Bronchial epithelial cell (primary cell): ENCODE data around the gene ME2. TPM values are rescaled to one million over a fixed set of nuclear protein-coding genes. Genes with fewer than 3 reads are reported as not detected.
"Not testable (repeated sequence)": the region's sequence is repeated elsewhere in the genome, so short reads cannot be mapped to it uniquely, and the experiment has no call there.

Experiments
- DNase-seq: peaks from one replicate; pipeline ENCODE4 v3.0.0-alpha.2; 2010; ENCODE audit warnings: low read depth
- FAIRE-seq: peaks from 2 replicates; lab custom pipeline; 2011; peaks lifted over from hg19 to GRCh38; lab: Jason Lieb, UNC
- H3K27me3 ChIP-seq: 2 replicates; pipeline ENCODE4 v1.5.1; 2011; ENCODE audit warnings: low read length; ENCODE audit not compliant: control insufficient read depth, insufficient read depth
- H3K36me3 ChIP-seq: 2 replicates; pipeline ENCODE4 v1.5.1; 2011; ENCODE audit warnings: low read length; ENCODE audit not compliant: control insufficient read depth, insufficient read depth
- H3K4me3 ChIP-seq: 2 replicates; pipeline ENCODE4 v1.5.1; 2011; ENCODE audit warnings: mild to moderate bottlenecking, low read depth, low read length, control low read depth
- total RNA-seq: library from RNA; depleted of rRNA; stranded (reverse); fragments of >200 nt; gene quantifications from 2 replicates; pipeline ENCODE4 v1.2.1, GENCODE V29; 2014
- TF ChIP-seq, protein P1 (sequence below): IDR thresholded peaks from 2 replicates; pipeline ENCODE4 v1.5.1; 2011; ENCODE audit warnings: mild to moderate bottlenecking, moderate library complexity, low read length, control low read depth, inconsistent platforms; ENCODE audit not compliant: insufficient read depth, severe bottlenecking

ME2 gene
- 70.7 and 85.0 TPM in 2 replicates for total RNA-seq

- H3K36me3 ChIP-seq: no peaks in the 10 kb centered on the region
- TF ChIP-seq, protein P1, sequence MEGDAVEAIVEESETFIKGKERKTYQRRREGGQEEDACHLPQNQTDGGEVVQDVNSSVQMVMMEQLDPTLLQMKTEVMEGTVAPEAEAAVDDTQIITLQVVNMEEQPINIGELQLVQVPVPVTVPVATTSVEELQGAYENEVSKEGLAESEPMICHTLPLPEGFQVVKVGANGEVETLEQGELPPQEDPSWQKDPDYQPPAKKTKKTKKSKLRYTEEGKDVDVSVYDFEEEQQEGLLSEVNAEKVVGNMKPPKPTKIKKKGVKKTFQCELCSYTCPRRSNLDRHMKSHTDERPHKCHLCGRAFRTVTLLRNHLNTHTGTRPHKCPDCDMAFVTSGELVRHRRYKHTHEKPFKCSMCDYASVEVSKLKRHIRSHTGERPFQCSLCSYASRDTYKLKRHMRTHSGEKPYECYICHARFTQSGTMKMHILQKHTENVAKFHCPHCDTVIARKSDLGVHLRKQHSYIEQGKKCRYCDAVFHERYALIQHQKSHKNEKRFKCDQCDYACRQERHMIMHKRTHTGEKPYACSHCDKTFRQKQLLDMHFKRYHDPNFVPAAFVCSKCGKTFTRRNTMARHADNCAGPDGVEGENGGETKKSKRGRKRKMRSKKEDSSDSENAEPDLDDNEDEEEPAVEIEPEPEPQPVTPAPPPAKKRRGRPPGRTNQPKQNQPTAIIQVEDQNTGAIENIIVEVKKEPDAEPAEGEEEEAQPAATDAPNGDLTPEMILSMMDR: no peak
- H3K4me3 ChIP-seq: peak within 1 kb of the TSS; percentile 81
- no peak for FAIRE-seq
- peak; percentile 83 for DNase-seq
- no peaks in the 10 kb centered on the region for H3K27me3 ChIP-seq
These were observed at the start of gene ME2 for GRCh38 chr18:50878345-50879301. Gene ME2 (plus strand): TSS chr18:50879118. CDS start chr18:50895821, 16,703 bp downstream.

GRCh38 chr18:50829644-50830043 lies 49.3 kb upstream of the ME2 start:
- DNase-seq: no peak
- TF ChIP-seq, protein P1: no peak
- Histone ChIP-seq H3K27me3 (peaks cover 4% of the 10 kb centered on the region), H3K36me3 (no peaks in the 10 kb centered on the region), H3K4me3 (no peak overlapping the region)
- FAIRE-seq: no peak

DNA sequence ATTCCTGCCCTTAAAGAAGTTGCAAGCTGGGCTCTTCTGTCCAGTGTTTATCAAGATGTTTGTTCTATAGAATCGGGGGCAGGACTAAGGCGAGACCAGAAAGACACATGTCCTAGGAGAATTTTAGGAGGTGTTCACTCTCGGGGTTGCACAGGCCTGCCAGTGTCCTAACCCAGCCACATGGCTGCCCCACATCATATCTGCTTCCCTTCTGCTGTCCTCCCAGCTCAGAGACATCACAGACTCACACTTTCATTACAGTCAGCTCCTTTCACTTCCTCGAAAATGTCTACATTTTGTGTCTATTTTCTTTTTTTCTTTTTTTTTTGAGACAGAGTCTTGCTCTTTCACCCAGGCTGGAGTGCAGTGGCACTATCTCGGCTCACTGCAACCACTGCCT lies 48.4 kb upstream of the ME2 start:
- FAIRE-seq: no peak
- TF ChIP-seq, protein P1: no peak
- H3K27me3 ChIP-seq: peaks cover 4% of the 10 kb centered on the region
- DNase-seq: no peak
- H3K4me3 ChIP-seq: no peak overlapping the region
- H3K36me3 ChIP-seq: no peaks in the 10 kb centered on the region

- Histone ChIP-seq H3K27me3 (peaks cover 4% of the 10 kb centered on the region), H3K4me3 (no peak overlapping the region), H3K36me3 (no peaks in the 10 kb centered on the region)
- no peak for FAIRE-seq
- no peak for DNase-seq
- TF ChIP-seq, protein P1: no peak
These were observed 46.2 kb upstream of the ME2 start for GRCh38 chr18:50832754-50833153.

- not testable (repeated sequence) for H3K27me3 ChIP-seq, H3K36me3 ChIP-seq, FAIRE-seq, H3K4me3 ChIP-seq, DNase-seq
These were observed 45.4 kb upstream of the ME2 start for GRCh38 chr18:50833496-50833895.

DNA sequence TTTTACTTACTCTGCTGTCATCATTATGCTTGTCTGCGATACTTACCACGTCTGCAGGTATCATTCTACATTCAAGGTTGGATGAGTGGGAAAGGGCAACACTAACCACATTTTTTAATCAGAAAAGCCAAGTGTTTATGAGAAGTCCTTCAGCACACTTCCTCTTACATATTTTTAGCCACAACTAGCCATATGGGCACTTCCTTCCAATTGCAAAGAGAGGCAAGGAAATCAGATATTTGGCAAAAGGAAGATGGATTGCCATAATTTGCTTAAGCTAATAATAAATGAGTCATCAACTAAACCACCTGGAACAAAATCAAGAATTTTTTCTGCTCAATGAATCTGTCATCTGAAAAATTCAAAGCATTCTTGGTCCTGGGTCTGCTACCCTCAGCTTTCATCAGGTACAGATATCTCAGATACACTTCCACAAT lies 42.4 kb upstream of the ME2 start:
- TF ChIP-seq, protein P1: no peak
- Histone ChIP-seq H3K36me3 (no peaks in the 10 kb centered on the region), H3K27me3 (peaks cover 4% of the 10 kb centered on the region), H3K4me3 (no peak overlapping the region)
- DNase-seq (peak; percentile 90), FAIRE-seq (no peak)
